Cardiac muscle cell (in vitro differentiated cells and primary cell): ENCODE results near the gene PCDHGC4. TPM values are rescaled to one million over a fixed set of nuclear protein-coding genes. Genes with fewer than 3 reads are reported as not detected.
A peak's percentile ranks its signal among the peaks of the same experiment; 100 is the strongest.

Source experiments
- DNase-seq, 2 donors: peaks; one replicate each; pipeline versions ENCODE4 v3.0.0 to v3.0.0-alpha.2; 2010 to 2017; ENCODE audit warnings: low read depth in 1 of 2, low spot score in 1 of 2
- H3K27ac ChIP-seq: fragments of 200-600 bp; sonication (generic); 2 replicates; pipeline ENCODE4 v1.5.1; 2016
- H3K27me3 ChIP-seq: fragments of 200-600 bp; sonication (generic); 2 replicates; pipeline ENCODE4 v1.6.0; 2016; ENCODE audit warnings: control low read depth
- H3K36me3 ChIP-seq: fragments of 200-600 bp; sonication (generic); 2 replicates; pipeline ENCODE4 v1.5.1; 2016; ENCODE audit warnings: control low read depth
- H3K4me1 ChIP-seq: fragments of 200-600 bp; sonication (generic); 2 replicates; pipeline ENCODE4 v1.8.1; 2017; ENCODE audit warnings: low read depth, mild to moderate bottlenecking, mixed run types
- H3K4me3 ChIP-seq: fragments of 200-600 bp; sonication (generic); 2 replicates; pipeline ENCODE4 v1.5.1; 2016; ENCODE audit warnings: mild to moderate bottlenecking
- H3K9me3 ChIP-seq: fragments of 200-600 bp; sonication (generic); 2 replicates; pipeline ENCODE4 v1.5.1; 2017; ENCODE audit warnings: low read depth, mild to moderate bottlenecking, control low read depth
- polyA plus RNA-seq: library from polyadenylated mRNA; unstranded; fragments of >200 nt; fragmentation: Nextera tagmentation; extraction: Ambion mirVana; gene quantifications from 2 replicates; pipeline ENCODE4 v1.2.1, GENCODE V29; 2016
- total RNA-seq: library from RNA; depleted of rRNA; stranded (reverse); fragments of >200 nt; gene quantifications from 2 replicates; pipeline ENCODE4 v1.2.3, GENCODE V29; 2016
- TF ChIP-seq, protein P1 (sequence below): IDR thresholded peaks from 2 replicates; pipeline ENCODE4 v1.5.1; 2012; ENCODE audit warnings: low read depth, mild to moderate bottlenecking, low read length

PCDHGC4 gene
- total and polyA plus RNA-seq, 2 experiments from 2014 or later: 0.84 to 7.9 TPM

DNA sequence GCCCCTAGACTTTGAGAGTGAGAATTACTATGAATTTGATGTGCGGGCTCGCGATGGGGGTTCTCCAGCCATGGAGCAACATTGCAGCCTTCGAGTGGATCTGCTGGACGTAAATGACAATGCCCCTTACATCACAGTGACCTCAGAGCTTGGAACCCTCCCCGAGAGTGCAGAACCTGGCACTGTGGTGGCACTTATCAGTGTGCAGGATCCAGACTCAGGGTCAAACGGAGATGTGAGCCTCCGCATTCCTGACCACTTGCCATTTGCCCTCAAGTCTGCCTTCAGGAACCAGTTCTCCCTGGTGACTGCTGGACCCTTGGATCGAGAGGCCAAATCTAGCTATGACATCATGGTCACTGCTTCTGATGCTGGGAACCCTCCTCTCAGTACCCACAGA, 1.3 kb downstream of the PCDHGC4 start:
- no peak overlapping the region for H3K4me3 ChIP-seq
- no peaks in the 10 kb centered on the region for H3K4me1 ChIP-seq
- TF ChIP-seq, protein P1, sequence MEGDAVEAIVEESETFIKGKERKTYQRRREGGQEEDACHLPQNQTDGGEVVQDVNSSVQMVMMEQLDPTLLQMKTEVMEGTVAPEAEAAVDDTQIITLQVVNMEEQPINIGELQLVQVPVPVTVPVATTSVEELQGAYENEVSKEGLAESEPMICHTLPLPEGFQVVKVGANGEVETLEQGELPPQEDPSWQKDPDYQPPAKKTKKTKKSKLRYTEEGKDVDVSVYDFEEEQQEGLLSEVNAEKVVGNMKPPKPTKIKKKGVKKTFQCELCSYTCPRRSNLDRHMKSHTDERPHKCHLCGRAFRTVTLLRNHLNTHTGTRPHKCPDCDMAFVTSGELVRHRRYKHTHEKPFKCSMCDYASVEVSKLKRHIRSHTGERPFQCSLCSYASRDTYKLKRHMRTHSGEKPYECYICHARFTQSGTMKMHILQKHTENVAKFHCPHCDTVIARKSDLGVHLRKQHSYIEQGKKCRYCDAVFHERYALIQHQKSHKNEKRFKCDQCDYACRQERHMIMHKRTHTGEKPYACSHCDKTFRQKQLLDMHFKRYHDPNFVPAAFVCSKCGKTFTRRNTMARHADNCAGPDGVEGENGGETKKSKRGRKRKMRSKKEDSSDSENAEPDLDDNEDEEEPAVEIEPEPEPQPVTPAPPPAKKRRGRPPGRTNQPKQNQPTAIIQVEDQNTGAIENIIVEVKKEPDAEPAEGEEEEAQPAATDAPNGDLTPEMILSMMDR: no peak
- no peak for DNase-seq
- peaks cover 15% of the 10 kb centered on the region for H3K27me3 ChIP-seq
- H3K27ac ChIP-seq: no peak overlapping the region
- H3K9me3 ChIP-seq: no peaks in the 10 kb centered on the region
- no peaks in the 10 kb centered on the region for H3K36me3 ChIP-seq

DNA sequence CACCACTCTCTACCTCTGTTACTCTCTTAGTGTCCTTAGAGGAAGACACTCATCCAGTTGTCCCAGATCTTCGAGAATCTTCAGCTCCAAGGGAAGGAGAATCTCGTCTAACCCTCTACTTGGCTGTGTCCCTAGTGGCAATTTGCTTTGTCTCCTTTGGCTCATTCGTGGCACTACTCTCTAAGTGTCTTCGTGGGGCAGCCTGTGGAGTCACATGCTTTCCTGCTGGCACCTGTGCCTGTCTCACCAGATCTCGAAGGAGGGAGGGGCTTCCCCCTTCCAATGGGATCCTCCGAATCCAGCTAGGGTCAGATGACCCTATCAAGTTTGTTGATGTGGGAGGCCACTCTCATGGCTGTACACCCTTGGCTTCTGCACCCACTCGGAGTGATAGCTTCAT, 2.3 kb downstream of the PCDHGC4 start:
- Histone ChIP-seq H3K27ac (no peak overlapping the region), H3K4me1 (no peaks in the 10 kb centered on the region), H3K27me3 (peaks cover 25% of the 10 kb centered on the region), H3K4me3 (no peak overlapping the region), H3K9me3 (no peaks in the 10 kb centered on the region), H3K36me3 (no peaks in the 10 kb centered on the region)
- TF ChIP-seq, protein P1: no peak
- no peak for DNase-seq

DNA sequence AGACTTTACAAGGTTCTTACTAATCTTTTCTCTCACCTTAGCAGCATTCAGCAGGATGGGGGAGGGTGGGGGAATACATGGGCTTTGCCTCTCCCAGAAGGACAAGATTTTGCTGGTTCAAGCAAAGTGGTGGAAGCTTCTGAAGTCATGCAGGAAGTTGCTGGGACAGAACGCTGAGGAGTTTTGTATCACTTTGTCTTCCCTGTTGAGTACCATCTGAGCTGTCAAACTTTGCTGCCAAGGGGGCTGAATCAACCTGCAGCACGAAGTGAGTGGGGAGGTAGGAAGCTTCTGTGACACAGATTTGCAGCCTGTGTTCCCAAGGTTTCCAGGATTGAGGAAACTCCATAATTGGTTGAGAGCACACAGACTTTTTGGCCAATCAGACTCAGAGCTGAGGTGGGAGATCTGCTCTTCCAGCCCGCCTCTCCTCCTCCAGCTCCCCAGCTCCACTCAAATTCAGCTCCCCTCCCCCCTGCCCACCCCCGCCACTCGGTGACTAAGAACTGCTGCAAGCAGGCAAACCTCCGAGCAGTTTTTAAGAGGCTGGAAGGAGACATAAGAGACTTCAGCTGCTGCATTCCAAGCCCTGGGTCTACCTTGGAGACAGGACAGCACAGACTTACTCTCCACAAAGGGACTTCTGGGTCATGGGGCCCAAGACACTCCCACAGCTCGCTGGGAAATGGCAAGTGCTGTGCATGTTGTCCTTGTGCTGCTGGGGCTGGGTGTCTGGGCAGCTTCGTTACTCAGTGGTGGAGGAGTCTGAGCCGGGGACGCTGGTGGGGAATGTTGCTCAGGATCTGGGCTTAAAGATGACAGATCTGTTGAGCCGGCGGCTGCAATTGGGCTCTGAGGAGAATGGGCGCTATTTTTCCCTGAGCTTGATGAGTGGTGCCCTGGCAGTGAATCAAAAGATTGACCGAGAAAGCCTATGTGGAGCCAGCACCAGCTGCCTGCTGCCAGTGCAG, 4.0 kb downstream of the PCDHGC4 start, which contains the start of gene PCDHGC5:
TSS of gene PCDHGC5 (plus strand) at position 491 of the 971 bp plus-strand sequence. CDS start at position 651, 160 bp downstream.
- Histone ChIP-seq H3K27me3 (peaks cover 38% of the 10 kb centered on the region), H3K4me3 (no peak within 1 kb of the TSS), H3K4me1 (no peaks in the 10 kb centered on the region), H3K36me3 (no peaks in the 10 kb centered on the region), H3K9me3 (no peaks in the 10 kb centered on the region), H3K27ac (no peak within 1 kb of the TSS)
- TF ChIP-seq, protein P1: no peak
- peak in 1 of 2 donors; percentile 61 for DNase-seq

GRCh38 chr5:141489841-141490240, 5.0 kb downstream of the PCDHGC4 start:
- H3K27ac ChIP-seq: no peak overlapping the region
- H3K36me3 ChIP-seq: no peaks in the 10 kb centered on the region
- H3K4me3 ChIP-seq: no peak overlapping the region
- peaks cover 3% of the 10 kb centered on the region for H3K4me1 ChIP-seq
- no peak for DNase-seq
- H3K9me3 ChIP-seq: no peaks in the 10 kb centered on the region
- peaks cover 38% of the 10 kb centered on the region for H3K27me3 ChIP-seq
- TF ChIP-seq, protein P1: no peak

- Histone ChIP-seq H3K4me3 (no peak overlapping the region), H3K9me3 (no peaks in the 10 kb centered on the region), H3K4me1 (peaks cover 7% of the 10 kb centered on the region), H3K27me3 (peaks cover 38% of the 10 kb centered on the region), H3K27ac (no peak overlapping the region), H3K36me3 (no peaks in the 10 kb centered on the region)
- no peak for DNase-seq
- TF ChIP-seq, protein P1: no peak
Measured at GRCh38 chr5:141490271-141490670, 5.4 kb downstream of the PCDHGC4 start.
